Measurements from ENCODE around the gene SPDYE11. TPM values are rescaled to one million over a fixed set of nuclear protein-coding genes. Genes with fewer than 3 reads are reported as not detected.
A peak's percentile ranks its signal among the peaks of the same experiment; 100 is the strongest.
"Not testable (repeated sequence)": the region's sequence is repeated elsewhere in the genome, so short reads cannot be mapped to it uniquely, and the experiment has no call there.

SPDYE11 gene
- polyA plus RNA-seq = not detected

GRCh38 chr7:73057811-73058210 is at the start of gene SPDYE11:
TSS of gene SPDYE11 (minus strand) at chr7:73057911. CDS start at chr7:73056111, 1,800 bp downstream.
- not testable (repeated sequence) for H3K4me1 ChIP-seq (ENCODE audit: control insufficient read depth in 2 of 2, insufficient read depth in 2 of 2, low read length in 1 of 2); H3K27me3 ChIP-seq (ENCODE audit: control insufficient read depth in 1 of 2, insufficient read depth in 2 of 2, low read length in 2 of 2); H3K27ac ChIP-seq (ENCODE audit: low read depth in 2 of 2, low read length in 1 of 2); H3K36me3 ChIP-seq (ENCODE audit: control insufficient read depth in 2 of 2, insufficient read depth in 2 of 2, low read length in 1 of 2); H3K9me3 ChIP-seq (ENCODE audit: control insufficient read depth in 2 of 2, insufficient read depth in 1 of 2, low read depth in 1 of 2, low read length in 1 of 2); H3K4me3 ChIP-seq (ENCODE audit: low read depth in 1 of 2, low read length in 2 of 2)
- no CpG with 5 or more reads among the region's 8 CpGs for WGBS, 2 donors

GRCh38 chr7:73085938-73086337 is 28.2 kb upstream of the SPDYE11 start, which contains the start of gene SPDYE9:
TSS of gene SPDYE9 (minus strand) at chr7:73086038. CDS start at chr7:73084238, 1,800 bp downstream.
- WGBS, 2 donors = no CpG with 5 or more reads among the region's 8 CpGs
- not testable (repeated sequence) for H3K4me1 ChIP-seq (ENCODE audit: control insufficient read depth in 2 of 2, insufficient read depth in 2 of 2, low read length in 1 of 2); H3K27me3 ChIP-seq (ENCODE audit: control insufficient read depth in 1 of 2, insufficient read depth in 2 of 2, low read length in 2 of 2); H3K9me3 ChIP-seq (ENCODE audit: control insufficient read depth in 2 of 2, insufficient read depth in 1 of 2, low read depth in 1 of 2, low read length in 1 of 2); H3K27ac ChIP-seq (ENCODE audit: low read depth in 2 of 2, low read length in 1 of 2); H3K4me3 ChIP-seq (ENCODE audit: low read depth in 1 of 2, low read length in 2 of 2); H3K36me3 ChIP-seq (ENCODE audit: control insufficient read depth in 2 of 2, insufficient read depth in 2 of 2, low read length in 1 of 2)

GRCh38 chr7:73029666-73030065 is 28.0 kb downstream of the SPDYE11 start, which contains the start of gene SPDYE8:
TSS of gene SPDYE8 (minus strand) at chr7:73029766. CDS start at chr7:73027966, 1,800 bp downstream.
- H3K4me3 ChIP-seq (ENCODE audit: low read depth in 1 of 2, low read length in 2 of 2); H3K4me1 ChIP-seq (ENCODE audit: control insufficient read depth in 2 of 2, insufficient read depth in 2 of 2, low read length in 1 of 2); H3K36me3 ChIP-seq (ENCODE audit: control insufficient read depth in 2 of 2, insufficient read depth in 2 of 2, low read length in 1 of 2); H3K9me3 ChIP-seq (ENCODE audit: control insufficient read depth in 2 of 2, insufficient read depth in 1 of 2, low read depth in 1 of 2, low read length in 1 of 2); H3K27ac ChIP-seq (ENCODE audit: low read depth in 2 of 2, low read length in 1 of 2); H3K27me3 ChIP-seq (ENCODE audit: control insufficient read depth in 1 of 2, insufficient read depth in 2 of 2, low read length in 2 of 2): not testable (repeated sequence)
- no CpG with 5 or more reads among the region's 8 CpGs for WGBS, 2 donors

GRCh38 chr7:73006491-73006890 is 51.2 kb downstream of the SPDYE11 start:
- WGBS, 2 donors = 16 to 21% methylated on average over 10 of the region's 10 CpGs

GRCh38 chr7:73005693-73006447 is 51.8 kb downstream of the SPDYE11 start:
- not testable (repeated sequence) for H3K4me1 ChIP-seq (ENCODE audit: control insufficient read depth in 2 of 2, insufficient read depth in 2 of 2, low read length in 1 of 2); H3K9me3 ChIP-seq (ENCODE audit: control insufficient read depth in 2 of 2, insufficient read depth in 1 of 2, low read depth in 1 of 2, low read length in 1 of 2); H3K27me3 ChIP-seq (ENCODE audit: control insufficient read depth in 1 of 2, insufficient read depth in 2 of 2, low read length in 2 of 2); H3K36me3 ChIP-seq (ENCODE audit: control insufficient read depth in 2 of 2, insufficient read depth in 2 of 2, low read length in 1 of 2)
- Histone ChIP-seq H3K4me3 (ENCODE audit: low read depth in 1 of 2, low read length in 2 of 2) (peak overlapping the region; percentile 57 to 72), H3K27ac (ENCODE audit: low read depth in 2 of 2, low read length in 1 of 2) (peak overlapping the region; percentile 93 to 97)
- 0% methylated on average over 42 to 50 of the region's 66 CpGs for WGBS, 2 donors

More at GRCh38 chr7:73006491-73006890, 51.2 kb downstream of the SPDYE11 start:
- not testable (repeated sequence) for H3K36me3 ChIP-seq (ENCODE audit: control insufficient read depth in 2 of 2, insufficient read depth in 2 of 2, low read length in 1 of 2); H3K27me3 ChIP-seq (ENCODE audit: control insufficient read depth in 1 of 2, insufficient read depth in 2 of 2, low read length in 2 of 2); H3K9me3 ChIP-seq (ENCODE audit: control insufficient read depth in 2 of 2, insufficient read depth in 1 of 2, low read depth in 1 of 2, low read length in 1 of 2); H3K4me1 ChIP-seq (ENCODE audit: control insufficient read depth in 2 of 2, insufficient read depth in 2 of 2, low read length in 1 of 2)
- peak overlapping the region in 1 of 2 donors; percentile 26 for H3K4me3 ChIP-seq (ENCODE audit: low read depth in 1 of 2, low read length in 2 of 2)
- peak overlapping the region in 1 of 2 donors; percentile 31 for H3K27ac ChIP-seq (ENCODE audit: low read depth in 2 of 2, low read length in 1 of 2)

GRCh38 chr7:73005356-73005692 is 52.4 kb downstream of the SPDYE11 start:
- Histone ChIP-seq H3K27ac (ENCODE audit: low read depth in 2 of 2, low read length in 1 of 2) (peak overlapping the region; percentile 93 to 96), H3K4me3 (ENCODE audit: low read depth in 1 of 2, low read length in 2 of 2) (peak overlapping the region; percentile 57 to 72)
- not testable (repeated sequence) for H3K36me3 ChIP-seq (ENCODE audit: control insufficient read depth in 2 of 2, insufficient read depth in 2 of 2, low read length in 1 of 2); H3K9me3 ChIP-seq (ENCODE audit: control insufficient read depth in 2 of 2, insufficient read depth in 1 of 2, low read depth in 1 of 2, low read length in 1 of 2); H3K27me3 ChIP-seq (ENCODE audit: control insufficient read depth in 1 of 2, insufficient read depth in 2 of 2, low read length in 2 of 2); H3K4me1 ChIP-seq (ENCODE audit: control insufficient read depth in 2 of 2, insufficient read depth in 2 of 2, low read length in 1 of 2)
- 0 to 1% methylated on average over 15 to 18 of the region's 30 CpGs for WGBS, 2 donors

- not testable (repeated sequence) for H3K27ac ChIP-seq (ENCODE audit: low read depth in 2 of 2, low read length in 1 of 2); H3K9me3 ChIP-seq (ENCODE audit: control insufficient read depth in 2 of 2, insufficient read depth in 1 of 2, low read depth in 1 of 2, low read length in 1 of 2); H3K4me1 ChIP-seq (ENCODE audit: control insufficient read depth in 2 of 2, insufficient read depth in 2 of 2, low read length in 1 of 2); H3K4me3 ChIP-seq (ENCODE audit: low read depth in 1 of 2, low read length in 2 of 2); H3K36me3 ChIP-seq (ENCODE audit: control insufficient read depth in 2 of 2, insufficient read depth in 2 of 2, low read length in 1 of 2); H3K27me3 ChIP-seq (ENCODE audit: control insufficient read depth in 1 of 2, insufficient read depth in 2 of 2, low read length in 2 of 2)
- no CpG with 5 or more reads among the region's 11 CpGs for WGBS, 2 donors
These were observed 59.7 kb downstream of the SPDYE11 start for GRCh38 chr7:72997887-72998468.

Other genes with a start within 250 kb of the SPDYE11 start
- 1 to 10 TPM in 1 of 2 donors, under 1 TPM in 1; 0.89 to 1.9 TPM for gene TYW1B, start 229.7 kb downstream of the SPDYE11 start, polyA plus RNA-seq
- gene POM121, start 132.8 kb downstream of the SPDYE11 start, polyA plus RNA-seq = 10 to 100 TPM; 10.2 to 10.8 TPM
- gene TRIM74, start 88.4 kb downstream of the SPDYE11 start, polyA plus RNA-seq = under 1 TPM; 0.19 to 0.41 TPM
- gene SPDYE8, start 28.1 kb downstream of the SPDYE11 start, polyA plus RNA-seq = not detected
- not detected for gene SPDYE9, start 28.1 kb upstream of the SPDYE11 start, polyA plus RNA-seq

Measured in esophagus (tissue), 2 donors.